ENCODE data around the gene HES7. TPM values are rescaled to one million over a fixed set of nuclear protein-coding genes. Genes with fewer than 3 reads are reported as not detected.
"Not testable (repeated sequence)": the region's sequence is repeated elsewhere in the genome, so short reads cannot be mapped to it uniquely, and the experiment has no call there.

Gene HES7
- total RNA-seq, 1 donor from 2014 or later = 1.1 TPM

DNA sequence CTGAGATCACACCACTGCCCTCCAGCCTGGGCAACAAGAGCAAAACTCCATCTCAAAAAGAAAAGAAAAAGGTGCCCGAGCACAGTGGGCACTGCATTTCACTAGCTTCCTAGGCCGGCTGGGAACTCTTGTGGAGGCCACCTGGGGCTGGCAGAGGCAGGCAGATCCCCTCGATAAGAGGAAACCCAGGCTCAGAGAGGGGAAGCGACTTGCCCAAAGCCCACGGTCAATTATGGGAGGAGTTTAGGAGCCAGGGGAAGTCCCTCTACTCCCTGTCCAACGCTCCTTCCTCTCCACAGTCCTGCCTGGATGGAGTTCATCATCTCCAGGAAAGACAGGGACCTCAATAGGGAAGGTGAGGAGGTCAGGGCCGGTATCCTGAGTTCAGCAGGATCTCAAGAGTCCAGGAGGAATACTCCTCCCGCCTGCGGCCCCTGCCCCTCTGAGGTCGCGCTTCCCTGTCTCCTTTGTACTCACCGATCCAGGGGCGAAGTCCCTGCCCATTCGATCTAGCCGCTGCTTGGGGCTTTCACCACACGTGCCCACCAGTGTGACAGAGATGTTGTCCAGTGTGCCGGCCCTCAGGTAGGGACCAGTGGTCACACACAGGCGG is 6.4 kb downstream of the HES7 start:
- intact Hi-C loops (cut with DNase I) = no loop called here
- no peak for ATAC-seq
- DNase-seq (ENCODE audit: low spot score) = no peak

- intact Hi-C loops (cut with DNase I) = no loop called here
- DNase-seq (ENCODE audit: low spot score) = no peak
- ATAC-seq = no peak
Observed at GRCh38 chr17:8116776-8117175, 7.1 kb downstream of the HES7 start.

GRCh38 chr17:8110907-8111306 is 13.0 kb downstream of the HES7 start:
- intact Hi-C loops (cut with DNase I) = no loop called here
- ATAC-seq = no peak

DNA sequence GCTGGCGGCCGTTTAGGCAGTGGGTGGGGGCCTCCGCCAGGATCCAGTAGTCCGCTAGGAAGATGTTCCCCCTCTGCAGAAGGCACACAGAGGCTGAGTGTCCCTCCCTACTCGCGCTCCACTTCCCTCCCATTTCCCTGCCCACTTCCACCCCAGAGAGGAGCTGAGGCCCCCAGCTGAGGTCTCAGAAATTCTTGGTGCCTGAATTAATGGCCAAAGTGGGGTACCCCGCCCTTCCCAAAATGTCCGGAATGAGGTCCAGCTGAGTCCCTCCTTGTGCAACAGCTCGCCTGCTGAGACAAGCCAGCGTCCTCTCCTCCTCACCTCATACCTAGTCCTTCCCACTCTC is 13.5 kb downstream of the HES7 start:
- no peak for ATAC-seq
- intact Hi-C loops (cut with DNase I) = no loop called here

More at GRCh38 chr17:8110907-8111306, 13.0 kb downstream of the HES7 start:
- DNase-seq (ENCODE audit: low spot score) = no peak

GRCh38 chr17:8109661-8110455 is 14.0 kb downstream of the HES7 start:
- ATAC-seq (peak; percentile 57), DNase-seq (ENCODE audit: low spot score) (peak; percentile 71)
- intact Hi-C loops (cut with DNase I) = no loop called here

More for the DNA sequence above, 13.5 kb downstream of the HES7 start:
- DNase-seq (ENCODE audit: low spot score) = no peak

GRCh38 chr17:8108972-8109660 is 14.8 kb downstream of the HES7 start:
- intact Hi-C loops (cut with DNase I) = no loop called here
- no peak for ATAC-seq
- no peak for DNase-seq (ENCODE audit: low spot score)

DNA sequence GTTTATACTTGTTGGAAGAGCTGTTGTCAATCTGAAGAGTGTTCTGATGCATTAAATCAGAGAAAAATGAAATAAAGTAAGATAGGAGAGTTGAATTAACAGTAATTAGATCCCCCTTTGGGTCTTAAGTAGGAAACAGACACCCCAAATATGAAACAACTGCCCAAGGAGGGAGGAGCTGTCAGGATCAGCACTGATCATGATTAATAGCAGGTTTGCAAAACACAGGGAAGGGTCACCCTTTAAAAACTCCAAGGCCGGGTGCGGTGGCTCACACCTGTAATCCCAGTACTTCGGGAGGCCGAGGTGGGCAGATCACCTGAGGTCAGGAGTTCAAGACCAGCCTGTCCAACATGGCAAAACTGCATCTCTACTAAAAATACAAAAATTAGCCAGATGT is 16.9 kb downstream of the HES7 start:
- ATAC-seq; intact Hi-C loops (cut with DNase I); DNase-seq (ENCODE audit: low spot score): not testable (repeated sequence)

DNA sequence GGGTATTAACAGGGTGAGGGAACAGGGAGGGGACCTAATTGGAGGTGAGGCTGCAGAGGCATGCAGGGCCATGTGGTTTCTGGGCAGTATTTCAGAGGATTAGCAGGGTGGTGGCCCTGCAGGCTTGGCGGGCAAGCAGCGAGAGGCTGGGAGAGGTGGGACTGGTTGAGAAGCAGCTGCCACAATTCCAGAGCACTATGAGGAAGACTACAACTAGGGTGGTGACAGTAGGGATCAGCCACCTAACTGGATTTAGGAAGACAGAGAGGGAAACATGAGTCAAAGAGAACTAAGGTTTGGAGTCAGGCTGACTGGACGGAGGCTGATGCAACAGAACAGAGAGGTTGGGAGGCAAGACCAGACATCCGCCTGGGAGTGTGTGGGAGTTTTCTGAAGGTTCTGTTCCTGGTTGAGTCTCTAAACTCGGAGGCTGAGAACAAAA is 17.9 kb downstream of the HES7 start:
- intact Hi-C loops (cut with DNase I) = no loop called here
- no peak for DNase-seq (ENCODE audit: low spot score)
- ATAC-seq = no peak

GRCh38 chr17:8104911-8105310 is 19.0 kb downstream of the HES7 start:
- intact Hi-C loops (cut with DNase I) = no loop called here
- DNase-seq (ENCODE audit: low spot score) (no peak), ATAC-seq (no peak)

- DNase-seq (ENCODE audit: low spot score) (no peak), ATAC-seq (no peak)
- intact Hi-C loops (cut with DNase I) = no loop called here
Observed at GRCh38 chr17:8103549-8103948, 20.4 kb downstream of the HES7 start.

DNA sequence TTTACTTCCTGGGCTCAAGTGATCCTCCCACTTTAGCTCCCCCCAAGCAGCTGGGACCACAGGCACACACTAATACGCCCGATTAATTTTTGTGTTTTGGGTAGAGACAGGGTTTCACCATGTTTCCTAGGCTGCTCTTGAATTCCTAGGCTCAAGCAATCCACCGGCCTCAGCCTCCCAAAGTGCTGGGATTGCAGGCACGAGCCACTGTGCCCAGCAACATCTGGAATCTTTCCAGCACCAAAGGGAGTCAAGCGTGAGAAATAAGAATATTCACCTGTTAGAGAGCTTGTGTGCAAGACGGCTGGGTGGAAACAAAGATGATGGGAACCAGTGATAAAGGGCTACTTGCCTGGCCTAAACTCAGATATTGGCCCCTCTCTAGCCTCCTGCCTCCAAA is 22.2 kb downstream of the HES7 start:
- intact Hi-C loops (cut with DNase I) = no loop called here
- ATAC-seq = no peak
- no peak for DNase-seq (ENCODE audit: low spot score)

DNA sequence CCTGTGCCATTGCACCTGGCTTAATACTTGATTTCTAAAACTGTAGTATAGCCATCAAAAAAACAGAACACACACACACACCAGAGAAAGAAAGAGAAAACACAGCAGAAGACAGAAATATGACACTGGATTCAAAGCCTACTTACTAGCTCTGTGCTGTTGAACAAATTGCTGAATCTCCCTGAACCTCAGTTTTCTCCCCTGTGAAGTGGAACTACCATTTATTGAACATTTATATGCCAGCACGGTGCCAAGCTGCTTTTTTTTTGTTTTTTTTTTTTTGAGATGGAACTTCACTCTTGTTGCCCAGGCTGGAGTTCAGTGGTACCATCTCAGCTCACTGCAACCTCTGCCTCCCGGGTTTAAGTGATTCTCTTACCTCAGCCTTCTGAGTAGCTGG is 23.1 kb downstream of the HES7 start:
- ATAC-seq (no peak), DNase-seq (ENCODE audit: low spot score) (no peak)
- intact Hi-C loops (cut with DNase I) = no loop called here

DNA sequence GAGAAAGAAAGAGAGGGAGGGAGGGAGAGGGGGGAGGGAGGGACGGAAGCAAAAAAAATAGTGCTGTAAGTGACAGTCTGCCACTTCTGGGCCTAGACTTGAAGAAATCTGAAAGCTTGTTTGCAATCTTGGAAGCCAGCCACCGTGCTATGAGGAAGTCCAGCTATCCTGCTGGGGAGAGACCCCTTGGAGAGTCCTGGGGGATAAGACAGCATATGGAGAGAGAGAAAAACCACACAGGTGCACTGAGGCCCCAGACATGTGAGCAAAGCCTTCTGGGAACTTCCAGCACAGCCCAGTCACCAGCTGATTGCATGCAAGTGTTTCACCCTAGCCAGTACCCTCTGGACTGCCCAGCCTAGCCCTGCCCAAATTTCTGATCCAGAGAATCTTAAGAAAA is 23.8 kb downstream of the HES7 start:
- DNase-seq (ENCODE audit: low spot score) (no peak), ATAC-seq (no peak)
- intact Hi-C loops (cut with DNase I) = no loop called here

GRCh38 chr17:8096541-8096940 is 27.4 kb downstream of the HES7 start:
- ATAC-seq = no peak
- DNase-seq (ENCODE audit: low spot score) = no peak
- intact Hi-C loops (cut with DNase I) = no loop called here

GRCh38 chr17:8095361-8095760 is 28.5 kb downstream of the HES7 start:
- DNase-seq (ENCODE audit: low spot score) = no peak
- ATAC-seq = no peak
- intact Hi-C loops (cut with DNase I) = no loop called here

DNA sequence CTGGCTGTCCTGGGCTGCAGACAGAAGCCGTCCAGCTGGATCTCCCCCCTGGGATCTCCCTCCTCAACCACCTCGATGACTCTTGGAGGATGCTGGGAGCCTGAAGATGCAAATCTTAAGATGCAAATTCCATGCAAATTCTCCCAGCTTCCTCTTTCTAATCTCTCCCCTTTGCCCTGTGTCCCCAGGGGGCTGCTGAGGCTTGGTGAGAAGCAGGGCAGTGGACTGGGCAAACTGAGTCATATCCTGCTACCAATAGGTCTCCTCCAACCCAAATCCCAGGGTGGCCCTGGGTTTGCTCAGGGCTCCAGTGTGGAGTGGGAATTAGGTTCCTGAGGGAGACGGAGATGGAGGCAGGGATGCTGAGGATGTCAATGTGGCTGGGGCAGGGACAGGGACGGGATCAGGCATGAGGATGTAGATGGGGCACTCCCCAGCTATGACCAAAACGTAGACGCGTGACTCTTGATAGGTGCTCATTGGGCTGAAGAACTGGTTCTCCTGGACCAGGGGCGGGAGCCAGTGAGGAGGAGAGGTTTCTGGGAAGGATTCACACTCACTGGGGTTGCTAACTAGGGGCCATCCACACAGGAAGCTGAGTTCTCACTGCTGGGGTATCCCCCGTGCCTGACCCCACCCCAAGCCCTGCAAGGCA is 32.7 kb downstream of the HES7 start:
- DNase-seq (ENCODE audit: low spot score) (no peak), ATAC-seq (no peak)
- intact Hi-C loops (cut with DNase I) = no loop called here

- intact Hi-C loops (cut with DNase I) = no loop called here
Observed at GRCh38 chr17:8089728-8090127, 34.2 kb downstream of the HES7 start.

DNA sequence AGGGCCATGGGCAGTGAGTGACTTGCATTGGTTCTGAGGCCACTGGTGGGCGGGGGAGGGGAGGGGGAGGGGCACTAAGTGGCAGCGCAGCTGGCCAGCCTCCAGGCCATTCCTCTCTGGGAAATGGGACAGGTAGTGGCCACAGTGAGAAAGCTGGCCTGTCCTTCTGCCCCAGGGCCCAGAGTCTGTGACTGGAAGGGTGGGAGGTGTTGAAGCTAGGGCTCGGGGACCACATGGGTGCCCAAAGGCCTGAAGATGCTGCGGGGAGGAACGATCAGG is 36.0 kb downstream of the HES7 start:
- no peak for DNase-seq (ENCODE audit: low spot score)
- no peak for ATAC-seq
- intact Hi-C loops (cut with DNase I) = no loop called here

More at GRCh38 chr17:8089728-8090127, 34.2 kb downstream of the HES7 start:
- DNase-seq (ENCODE audit: low spot score) (no peak), ATAC-seq (no peak)

GRCh38 chr17:8087075-8087951 is 36.6 kb downstream of the HES7 start, which contains the start of gene ALOX12B:
TSS of gene ALOX12B (minus strand) at chr17:8087716. CDS start at chr17:8087442, 274 bp downstream.
- DNase-seq (ENCODE audit: low spot score) (no peak), ATAC-seq (no peak)
- intact Hi-C loops (cut with DNase I) = no loop called here

Data from sciatic nerve (tissue), 2 donors.